ENCODE data around the gene CCDC177.
A peak's percentile ranks its signal among the peaks of the same experiment; 100 is the strongest.

CCDC177 gene

GRCh38 chr14:69567563-69567962, 7.1 kb downstream of the CCDC177 start:
- DNase-seq (ENCODE audit: low read depth): no peak

GRCh38 chr14:69561893-69562292, 12.8 kb downstream of the CCDC177 start:
- no peak for DNase-seq (ENCODE audit: low read depth)
- no peak overlapping the region for H3K4me3 ChIP-seq (ENCODE audit: low read depth, low read length)
- TF ChIP-seq CTCF (conservative IDR thresholded peaks at IDR 0.05; ENCODE audit: low read depth, low read length): no peak

More at GRCh38 chr14:69567563-69567962, 7.1 kb downstream of the CCDC177 start:
- H3K4me3 ChIP-seq (ENCODE audit: low read depth, low read length): no peak overlapping the region
- TF ChIP-seq CTCF (conservative IDR thresholded peaks at IDR 0.05; ENCODE audit: low read depth, low read length): no peak

- DNase-seq (ENCODE audit: low read depth): no peak
- H3K4me3 ChIP-seq (ENCODE audit: low read depth, low read length): no peak overlapping the region
- TF ChIP-seq CTCF (conservative IDR thresholded peaks at IDR 0.05; ENCODE audit: low read depth, low read length): no peak
Measured at GRCh38 chr14:69560826-69561225, 13.8 kb downstream of the CCDC177 start.

GRCh38 chr14:69559581-69560011, 15.1 kb downstream of the CCDC177 start:
- no peak overlapping the region for H3K4me3 ChIP-seq (ENCODE audit: low read depth, low read length)
- no peak for TF ChIP-seq CTCF (conservative IDR thresholded peaks at IDR 0.05; ENCODE audit: low read depth, low read length)
- peak; percentile 19 for DNase-seq (ENCODE audit: low read depth)

GRCh38 chr14:69558774-69559173, 15.9 kb downstream of the CCDC177 start:
- H3K4me3 ChIP-seq (ENCODE audit: low read depth, low read length): no peak overlapping the region
- DNase-seq (ENCODE audit: low read depth): no peak
- no peak for TF ChIP-seq CTCF (conservative IDR thresholded peaks at IDR 0.05; ENCODE audit: low read depth, low read length)

GRCh38 chr14:69554500-69554899, 20.2 kb downstream of the CCDC177 start:
- no peak for TF ChIP-seq CTCF (conservative IDR thresholded peaks at IDR 0.05; ENCODE audit: low read depth, low read length)
- no peak overlapping the region for H3K4me3 ChIP-seq (ENCODE audit: low read depth, low read length)
- DNase-seq (ENCODE audit: low read depth): no peak

GRCh38 chr14:69553252-69553651, 21.4 kb downstream of the CCDC177 start:
- DNase-seq (ENCODE audit: low read depth): peak; percentile 90
- no peak overlapping the region for H3K4me3 ChIP-seq (ENCODE audit: low read depth, low read length)
- no peak for TF ChIP-seq CTCF (conservative IDR thresholded peaks at IDR 0.05; ENCODE audit: low read depth, low read length)

Measured in choroid plexus epithelial cell (primary cell).